IMR-90 (cell line): ENCODE results near the gene AHCYL2. TPM values are rescaled to one million over a fixed set of nuclear protein-coding genes. Genes with fewer than 3 reads are reported as not detected.

Source experiments
- ATAC-seq: fragments of 200-7000 bp; cut with Tn5 transposase; 2 replicates; pipeline ENCODE4 v1.9.1; 2020; ENCODE audit warnings: low read depth, mild to moderate bottlenecking, moderate library complexity
- BruUV-seq: library from RNA; stranded (reverse); fragments of 400-500 nt; replicated peaks from 2 replicates; lab custom pipeline; 2021; lab: Mats Ljungman, UMichigan
- CTCF ChIA-PET: fragments of 300-600 bp; formaldehyde crosslinking; extraction: SDS; loops from one replicate; lab custom pipeline; 2021; ENCODE audit warnings: antibody characterized with exemption; lab: Yijun Ruan, JAX
- POLR2A ChIA-PET: fragments of 300-600 bp; sonication (Branson Sonifier 250); formaldehyde crosslinking; loops from one replicate; lab custom pipeline; 2022; ENCODE audit warnings: antibody characterized with exemption; ENCODE audit not compliant: unreplicated experiment; lab: Charles Lee
- DNase-seq: peaks from one replicate; pipeline ENCODE4 v3.0.0; 2013
- H2AFZ ChIP-seq: replicated peaks from 2 replicates; pipeline ENCODE3; 2013; ENCODE audit warnings: low read length, mild to moderate bottlenecking; ENCODE audit not compliant: poor library complexity
- H2AK5ac ChIP-seq: 2 replicates; pipeline ENCODE4 v1.6.1; 2013; ENCODE audit warnings: low read depth, low read length, inconsistent platforms
- H2AK9ac ChIP-seq: replicated peaks from 2 replicates; pipeline ENCODE3; 2013; ENCODE audit warnings: mild to moderate bottlenecking, low read depth, low read length, moderate library complexity; ENCODE audit not compliant: poor library complexity
- H2BK120ac ChIP-seq: 2 replicates; pipeline ENCODE4 v1.6.1; 2013; ENCODE audit warnings: low read depth, low read length, inconsistent platforms
- H2BK15ac ChIP-seq: 3 replicates; pipeline ENCODE4 v1.6.1; 2013; ENCODE audit warnings: low read depth, low read length, inconsistent platforms
- H2BK20ac ChIP-seq: 2 replicates; pipeline ENCODE4 v1.6.1; 2013; ENCODE audit warnings: low read depth, mild to moderate bottlenecking, inconsistent platforms, low read length, moderate library complexity
- H2BK5ac ChIP-seq: 2 replicates; pipeline ENCODE4 v1.6.1; 2013; ENCODE audit warnings: mild to moderate bottlenecking, low read depth, low read length, inconsistent platforms; ENCODE audit not compliant: poor library complexity, severe bottlenecking
- H3K14ac ChIP-seq: replicated peaks from 2 replicates; pipeline ENCODE4 v1.6.1; 2013; ENCODE audit warnings: low read depth, low read length, inconsistent platforms
- H3K18ac ChIP-seq: 2 replicates; pipeline ENCODE4 v1.6.1; 2013; ENCODE audit warnings: low read depth, low read length, control low read depth
- H3K23ac ChIP-seq: 2 replicates; pipeline ENCODE4 v1.6.1; 2013; ENCODE audit warnings: low read depth, low read length, inconsistent platforms
- H3K27ac ChIP-seq: 2 replicates; pipeline ENCODE4 v1.5.1; 2013; ENCODE audit warnings: mild to moderate bottlenecking, control low read depth, low read length; ENCODE audit not compliant: insufficient read depth
- H3K27me3 ChIP-seq: 2 replicates; pipeline ENCODE4 v1.6.1; 2013; ENCODE audit warnings: low read length; ENCODE audit not compliant: control insufficient read depth, insufficient read depth
- H3K36me3 ChIP-seq: 2 replicates; pipeline ENCODE4 v1.6.1; 2013; ENCODE audit warnings: low read length, mixed read lengths; ENCODE audit not compliant: control insufficient read depth, insufficient read depth
- H3K4ac ChIP-seq: 2 replicates; pipeline ENCODE4 v1.6.1; 2013; ENCODE audit warnings: low read depth, low read length, inconsistent platforms
- H3K4me1 ChIP-seq: 2 replicates; pipeline ENCODE4 v1.6.1; 2013; ENCODE audit warnings: low read length, mixed read lengths; ENCODE audit not compliant: control insufficient read depth, insufficient read depth
- H3K4me2 ChIP-seq: 2 replicates; pipeline ENCODE4 v1.6.1; 2013; ENCODE audit warnings: low read depth, mild to moderate bottlenecking, control low read depth, low read length, moderate library complexity
- H3K4me3 ChIP-seq: 2 replicates; pipeline ENCODE4 v1.5.1; 2013; ENCODE audit warnings: low read depth, mild to moderate bottlenecking, control low read depth, low read length, moderate library complexity; ENCODE audit not compliant: insufficient read depth
- H3K56ac ChIP-seq: 2 replicates; pipeline ENCODE4 v1.6.1; 2013; ENCODE audit warnings: low read length, inconsistent platforms; ENCODE audit not compliant: insufficient read depth; ENCODE audit errors: extremely low read depth
- H3K79me1 ChIP-seq, 2 experiments: 2 replicates each; pipeline ENCODE4 v1.6.1; 2013; ENCODE audit warnings: low read length in 2 of 2, inconsistent platforms in 1 of 2, low read depth in 1 of 2
- H3K9ac ChIP-seq: 2 replicates; pipeline ENCODE4 v1.6.1; 2013; ENCODE audit warnings: low read depth, low read length, control low read depth
- H3K9me1 ChIP-seq: 2 replicates; pipeline ENCODE4 v1.6.1; 2013; ENCODE audit warnings: low read length, inconsistent platforms; ENCODE audit not compliant: insufficient read depth
- H3K9me3 ChIP-seq: 2 replicates; pipeline ENCODE4 v1.6.1; 2013; ENCODE audit warnings: low read length; ENCODE audit not compliant: control insufficient read depth, insufficient read depth
- H4K20me1 ChIP-seq: 2 replicates; pipeline ENCODE4 v1.6.1; 2013; ENCODE audit warnings: low read length, inconsistent platforms; ENCODE audit not compliant: insufficient read depth
- H4K5ac ChIP-seq: 2 replicates; pipeline ENCODE4 v1.6.1; 2013; ENCODE audit warnings: mild to moderate bottlenecking, low read depth, low read length, control low read depth
- H4K8ac ChIP-seq, 2 experiments: 2 replicates each; pipeline ENCODE4 v1.6.1; 2013; ENCODE audit warnings: low read depth in 2 of 2, low read length in 2 of 2, control low read depth in 1 of 2, inconsistent platforms in 1 of 2
- H4K91ac ChIP-seq: 2 replicates; pipeline ENCODE4 v1.6.1; 2013; ENCODE audit warnings: low read depth, low read length, inconsistent platforms; ENCODE audit not compliant: insufficient read depth
- CEBPB ChIP-seq: IDR thresholded peaks from 2 replicates; pipeline ENCODE4 v1.6.1; 2012; ENCODE audit warnings: low read depth, low read length, improper control_type of control experiment
- MXI1 ChIP-seq: IDR thresholded peaks from 2 replicates; pipeline ENCODE4 v1.6.1; 2012; ENCODE audit warnings: low read depth, mild to moderate bottlenecking, low read length, moderate library complexity, borderline replicate concordance
- POLR2A ChIP-seq: IDR thresholded peaks from 2 replicates; pipeline ENCODE4 v1.6.1; 2012; ENCODE audit warnings: mild to moderate bottlenecking, low read depth, low read length
- SMC3 ChIP-seq: fragments of 150-350 bp; IDR thresholded peaks from 2 replicates; pipeline ENCODE4 v1.6.1; 2016; ENCODE audit warnings: low read depth, mild to moderate bottlenecking, antibody characterized with exemption, low read length, moderate library complexity
- WGBS, 2 experiments: methylation state at CpG; one replicate each; pipeline versions ENCODE4 v1.1.5 to v1.1.7; 2013; ENCODE audit warnings: missing lambda C conversion rate in 2 of 2; ENCODE audit not compliant: insufficient read length in 1 of 2; ENCODE audit errors: extremely low coverage in 2 of 2; 5-methylcytosine and 5-hydroxymethylcytosine counted together
- dilution Hi-C: fragments of 300-500 bp; cut with HindIII; formaldehyde crosslinking; loops from one replicate; pipeline ENCODE4 v1.14.3; 2018; ENCODE audit warnings: low sequenced_read_pairs; ENCODE audit not compliant: unreplicated experiment
- in situ Hi-C: fragments of 300-500 bp; cut with MboI; formaldehyde crosslinking; loops from 3 replicates; pipeline ENCODE4 v1.14.3; 2019; ENCODE audit warnings: low sequenced_read_pairs, inconsistent platforms, mixed read lengths
- intact Hi-C: fragments of 100-400 bp; cut with micrococcal nuclease; formaldehyde crosslinking; loops from 2 replicates; pipeline ENCODE4 v1.10.0; 2022
- polyA plus RNA-seq, 3 experiments: library from polyadenylated mRNA; depleted of rRNA; stranded (reverse); fragments of >200 nt; gene quantifications; 2 replicates each; pipeline ENCODE4 v1.2.3, GENCODE V29; 2012; ENCODE audit warnings: low replicate concordance in 1 of 3
- total RNA-seq: library from RNA; depleted of rRNA; stranded (reverse); fragments of >200 nt; gene quantifications from 2 replicates; pipeline ENCODE4 v1.2.3, GENCODE V29; 2012
- TF ChIP-seq, protein P1 (sequence below): fragments of 150-350 bp; IDR thresholded peaks from 2 replicates; pipeline ENCODE4 v1.6.1; 2016; ENCODE audit warnings: low read depth, mild to moderate bottlenecking, low read length, moderate library complexity, borderline replicate concordance
- TF ChIP-seq, protein P2 (sequence below): fragments of 150-350 bp; IDR thresholded peaks from 2 replicates; pipeline ENCODE4 v1.6.1; 2017; ENCODE audit warnings: mild to moderate bottlenecking, antibody characterized with exemption, low read length, low read depth
- TF ChIP-seq, protein P3 (sequence below): conservative IDR thresholded peaks from 2 replicates; pipeline ENCODE4 v1.5.1; 2012; ENCODE audit warnings: mild to moderate bottlenecking, low read depth, low read length, improper control_type of control experiment

The AHCYL2 gene
- total and polyA plus RNA-seq, 2 of the 4 experiments (the other 2 are of a cell fraction), result 5.7 to 7.6 TPM

- peak overlapping the region; percentile 62; the same call in 1 of the 2 replicates for H3K4me2 ChIP-seq
Measured at GRCh38 chr7:129438839-129439651, 214.2 kb downstream of the AHCYL2 start.

More at GRCh38 chr7:129438839-129439651, 214.2 kb downstream of the AHCYL2 start:
- Histone ChIP-seq H3K27me3 (no peaks in the 10 kb centered on the region), H3K14ac (no peak overlapping the region), H2BK20ac (no peak overlapping the region), H4K8ac (no peak overlapping the region; a peak in 1 of 4 replicates), H3K4me1 (peaks cover 2% of the 10 kb centered on the region; the same call in 1 of the 2 replicates), H4K91ac (no peak overlapping the region), H2AFZ (no peak overlapping the region), H3K79me1 (peaks cover 0 to 9% of the 10 kb centered on the region in 2 experiments; a peak in 1 of 4 replicates), H2AK5ac (no peak overlapping the region), H2BK120ac (no peak overlapping the region), H3K4me3 (no peak overlapping the region), H3K56ac (no peak overlapping the region), H3K23ac (no peak overlapping the region), H3K9me3 (no peaks in the 10 kb centered on the region), H4K20me1 (no peaks in the 10 kb centered on the region), H2AK9ac (no peak overlapping the region), H3K18ac (peak overlapping the region; percentile 49; the same call in 1 of the 2 replicates), H2BK5ac (no peak overlapping the region), H3K36me3 (no peaks in the 10 kb centered on the region), H3K4ac (no peak overlapping the region), H3K9ac (no peak overlapping the region), H2BK15ac (no peak overlapping the region), H4K5ac (no peak overlapping the region), H3K9me1 (no peaks in the 10 kb centered on the region), H3K27ac (no peak overlapping the region)
- no TSS peak for BruUV-seq
- dilution Hi-C loops (no loop called here), in situ Hi-C loops (no loop called here), intact Hi-C loops (no loop called here)
- peak; percentile 70 for DNase-seq
- no CpG with 5 or more reads among the region's 5 CpGs for WGBS, 2 experiments
- TF ChIP-seq POLR2A, result no peak
- TF ChIP-seq SMC3, result no peak
- TF ChIP-seq CEBPB, result peak; percentile 44
- TF ChIP-seq, protein P1, sequence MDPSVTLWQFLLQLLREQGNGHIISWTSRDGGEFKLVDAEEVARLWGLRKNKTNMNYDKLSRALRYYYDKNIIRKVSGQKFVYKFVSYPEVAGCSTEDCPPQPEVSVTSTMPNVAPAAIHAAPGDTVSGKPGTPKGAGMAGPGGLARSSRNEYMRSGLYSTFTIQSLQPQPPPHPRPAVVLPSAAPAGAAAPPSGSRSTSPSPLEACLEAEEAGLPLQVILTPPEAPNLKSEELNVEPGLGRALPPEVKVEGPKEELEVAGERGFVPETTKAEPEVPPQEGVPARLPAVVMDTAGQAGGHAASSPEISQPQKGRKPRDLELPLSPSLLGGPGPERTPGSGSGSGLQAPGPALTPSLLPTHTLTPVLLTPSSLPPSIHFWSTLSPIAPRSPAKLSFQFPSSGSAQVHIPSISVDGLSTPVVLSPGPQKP, result no peak
- TF ChIP-seq, protein P2, sequence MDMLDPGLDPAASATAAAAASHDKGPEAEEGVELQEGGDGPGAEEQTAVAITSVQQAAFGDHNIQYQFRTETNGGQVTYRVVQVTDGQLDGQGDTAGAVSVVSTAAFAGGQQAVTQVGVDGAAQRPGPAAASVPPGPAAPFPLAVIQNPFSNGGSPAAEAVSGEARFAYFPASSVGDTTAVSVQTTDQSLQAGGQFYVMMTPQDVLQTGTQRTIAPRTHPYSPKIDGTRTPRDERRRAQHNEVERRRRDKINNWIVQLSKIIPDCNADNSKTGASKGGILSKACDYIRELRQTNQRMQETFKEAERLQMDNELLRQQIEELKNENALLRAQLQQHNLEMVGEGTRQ, result peak; percentile 43
- TF ChIP-seq, protein P3, sequence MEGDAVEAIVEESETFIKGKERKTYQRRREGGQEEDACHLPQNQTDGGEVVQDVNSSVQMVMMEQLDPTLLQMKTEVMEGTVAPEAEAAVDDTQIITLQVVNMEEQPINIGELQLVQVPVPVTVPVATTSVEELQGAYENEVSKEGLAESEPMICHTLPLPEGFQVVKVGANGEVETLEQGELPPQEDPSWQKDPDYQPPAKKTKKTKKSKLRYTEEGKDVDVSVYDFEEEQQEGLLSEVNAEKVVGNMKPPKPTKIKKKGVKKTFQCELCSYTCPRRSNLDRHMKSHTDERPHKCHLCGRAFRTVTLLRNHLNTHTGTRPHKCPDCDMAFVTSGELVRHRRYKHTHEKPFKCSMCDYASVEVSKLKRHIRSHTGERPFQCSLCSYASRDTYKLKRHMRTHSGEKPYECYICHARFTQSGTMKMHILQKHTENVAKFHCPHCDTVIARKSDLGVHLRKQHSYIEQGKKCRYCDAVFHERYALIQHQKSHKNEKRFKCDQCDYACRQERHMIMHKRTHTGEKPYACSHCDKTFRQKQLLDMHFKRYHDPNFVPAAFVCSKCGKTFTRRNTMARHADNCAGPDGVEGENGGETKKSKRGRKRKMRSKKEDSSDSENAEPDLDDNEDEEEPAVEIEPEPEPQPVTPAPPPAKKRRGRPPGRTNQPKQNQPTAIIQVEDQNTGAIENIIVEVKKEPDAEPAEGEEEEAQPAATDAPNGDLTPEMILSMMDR, result no peak
- TF ChIP-seq MXI1, result no peak
- ChIA-PET POLR2A (no interaction called here), CTCF (interaction anchor here (1.5 kb wide), 1 partner anchor 21 kb away, joined by 3 read pairs; no protein-coding TSS in a partner anchor)
- ATAC-seq, result no peak; the same call in 1 of the 2 replicates
